HG02970 (cell line): ENCODE results near the gene DNAH5.

ENCODE experiments used
- ATAC-seq: cut with Tn5 transposase; IDR thresholded peaks from one replicate; pipeline ENCODE4 v1.9.1; 2021; ENCODE audit warnings: mild to moderate bottlenecking, moderate library complexity, moderate number of reproducible peaks; ENCODE audit not compliant: unreplicated experiment, low FRiP score

The DNAH5 gene

GRCh38 chr5:13649656-13650055 lies 294.8 kb downstream of the DNAH5 start:
- ATAC-seq: no peak

GRCh38 chr5:13648822-13649221 lies 295.7 kb downstream of the DNAH5 start:
- ATAC-seq: no peak

DNA sequence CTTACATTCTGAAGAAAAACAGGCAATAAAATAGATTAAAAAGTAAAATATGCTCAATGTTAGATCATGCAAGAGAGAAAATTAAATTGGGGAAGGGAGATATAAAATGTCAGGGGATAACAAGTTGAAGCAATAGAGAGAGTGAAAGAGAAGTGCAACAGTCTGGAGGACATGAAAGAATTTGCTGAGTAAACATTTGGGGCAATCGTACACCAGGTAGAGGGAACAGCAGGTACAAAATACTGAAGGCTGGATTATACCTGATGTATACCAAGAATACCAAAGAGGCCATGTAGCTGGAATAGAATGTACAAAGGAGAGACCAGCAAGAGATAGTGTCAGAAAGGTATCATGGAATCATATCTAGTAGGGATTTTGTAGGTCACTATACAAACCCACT lies 300.8 kb downstream of the DNAH5 start:
- no peak for ATAC-seq

- no peak for ATAC-seq
These were observed 301.3 kb downstream of the DNAH5 start for GRCh38 chr5:13643196-13643595.
